ENCODE data around the gene IL19. TPM values are rescaled to one million over a fixed set of nuclear protein-coding genes. Genes with fewer than 3 reads are reported as not detected.

The IL19 gene
- total RNA-seq, 1 experiment from 2014 or later, result not detected

GRCh38 chr1:206751891-206752290 is 18.7 kb upstream of the IL19 start:
- no CpG with 5 or more reads among the region's 5 CpGs for WGBS (ENCODE audit: extremely low coverage, insufficient read length, low lambda C conversion rate)
- Histone ChIP-seq H3K9ac (ENCODE audit: extremely low read depth, insufficient read length, low read length) (no peak overlapping the region), H2BK12ac (ENCODE audit: insufficient read length, low read depth, low read length) (no peak overlapping the region), H2BK5ac (ENCODE audit: insufficient read length, low read length) (no peak overlapping the region), H3K4ac (ENCODE audit: low read depth, low read length) (no peak overlapping the region), H3K14ac (ENCODE audit: insufficient read depth, low read length) (no peak overlapping the region), H3K18ac (ENCODE audit: insufficient read length, low read depth, low read length) (no peak overlapping the region), H4K20me1 (ENCODE audit: control insufficient read depth, insufficient read depth, insufficient read length) (no peaks in the 10 kb centered on the region), H4K91ac (ENCODE audit: insufficient read length, low read depth, low read length) (no peak overlapping the region), H4K5ac (ENCODE audit: insufficient read length, low read depth, low read length) (no peak overlapping the region), H3K27me3 (ENCODE audit: insufficient read depth, low read length) (no peaks in the 10 kb centered on the region), H3K23ac (ENCODE audit: insufficient read length, low read depth, low read length) (no peak overlapping the region), H3K79me2 (ENCODE audit: insufficient read depth, low read length) (no peaks in the 10 kb centered on the region), H4K8ac (replicated peaks; ENCODE audit: insufficient read length, low read depth, low read length) (no peak overlapping the region), H2AFZ (ENCODE audit: low read length) (no peak overlapping the region), H2AK5ac (ENCODE audit: insufficient read length, low read length) (no peak overlapping the region), H3T11ph (ENCODE audit: low read length) (no peak overlapping the region), H3K23me2 (ENCODE audit: insufficient read length, low read depth, low read length, poor library complexity, severe bottlenecking) (no peaks in the 10 kb centered on the region), H2BK15ac (ENCODE audit: low read depth, low read length) (no peak overlapping the region), H3K9me3 (ENCODE audit: control insufficient read depth, low read depth, low read length) (no peaks in the 10 kb centered on the region), H3K79me1 (ENCODE audit: insufficient read depth, low read depth, low read length, poor library complexity, severe bottlenecking) (no peaks in the 10 kb centered on the region), H2BK20ac (ENCODE audit: low read depth, low read length, poor library complexity, severe bottlenecking) (no peak overlapping the region), H3K56ac (ENCODE audit: insufficient read length, low read depth, low read length) (no peak overlapping the region), H3K27ac (ENCODE audit: insufficient read length, low read depth, low read length) (no peak overlapping the region), H3K4me1 (ENCODE audit: insufficient read depth, low read length) (no peaks in the 10 kb centered on the region), H2BK120ac (ENCODE audit: low read depth, low read length, poor library complexity, severe bottlenecking) (no peak overlapping the region), H3K4me2 (ENCODE audit: insufficient read depth, insufficient read length, low read length) (no peak overlapping the region)
- H3K4me1 Mint-ChIP-seq, result peaks cover 3 to 6% of the 10 kb centered on the region in 2 experiments; a peak in 3 of 4 replicates
- TF ChIP-seq CTCF (conservative IDR thresholded peaks at IDR 0.05), result no peak
- no peaks in the 10 kb centered on the region for H3K9me3 Mint-ChIP-seq
- H3K36me3 Mint-ChIP-seq (ENCODE audit: insufficient read depth in 1 of 3, low read depth in 3 of 3), result no peaks in the 10 kb centered on the region
- DNase-seq, result no peak
- no peak overlapping the region for H3K4me3 Mint-ChIP-seq
- H3K27me3 Mint-ChIP-seq (ENCODE audit: low read depth), result peaks cover 15% of the 10 kb centered on the region
- no peak overlapping the region for H3K27ac Mint-ChIP-seq

All from H9 (cell line).